Embryonic facial prominence (tissue), 1 donor: ENCODE measurements around the gene DIS3L2.

Experiments used
- DNase-seq: peaks from one replicate; pipeline ENCODE4 v3.0.0-alpha.2; 2016; ENCODE audit errors: extremely low spot score

Gene DIS3L2

GRCh38 chr2:231955758-231956472 is 5.6 kb upstream of the DIS3L2 start:
- DNase-seq, result no peak

GRCh38 chr2:231957913-231958763 is 3.4 kb upstream of the DIS3L2 start:
- no peak for DNase-seq

GRCh38 chr2:231960810-231961348 is 634 bp upstream of the DIS3L2 start:
- no peak for DNase-seq

GRCh38 chr2:231965102-231965501 is 3.6 kb downstream of the DIS3L2 start:
- DNase-seq, result no peak

GRCh38 chr2:231966886-231967285 is 5.4 kb downstream of the DIS3L2 start:
- DNase-seq, result no peak

- DNase-seq, result no peak
Measured at GRCh38 chr2:231968820-231969219, 7.3 kb downstream of the DIS3L2 start.

GRCh38 chr2:231970461-231970860 is 8.9 kb downstream of the DIS3L2 start:
- no peak for DNase-seq

GRCh38 chr2:231975001-231975400 is 13.5 kb downstream of the DIS3L2 start:
- no peak for DNase-seq

- DNase-seq, result no peak
Measured at GRCh38 chr2:231977430-231977829, 15.9 kb downstream of the DIS3L2 start.

- no peak for DNase-seq
Measured at GRCh38 chr2:231984992-231985391, 23.5 kb downstream of the DIS3L2 start.

- DNase-seq, result no peak
Measured at GRCh38 chr2:231985823-231986261, 24.3 kb downstream of the DIS3L2 start.

GRCh38 chr2:231987124-231987727 is 25.7 kb downstream of the DIS3L2 start:
- peak; percentile 22 for DNase-seq

GRCh38 chr2:231988179-231988866 is 26.8 kb downstream of the DIS3L2 start:
- DNase-seq, result no peak

GRCh38 chr2:231991664-231992063 is 30.2 kb downstream of the DIS3L2 start:
- DNase-seq, result no peak

- no peak for DNase-seq
Measured at GRCh38 chr2:231992888-231993287, 31.4 kb downstream of the DIS3L2 start.

- no peak for DNase-seq
Measured at GRCh38 chr2:231996797-231997540, 35.5 kb downstream of the DIS3L2 start.

GRCh38 chr2:231998046-231998445 is 36.5 kb downstream of the DIS3L2 start:
- DNase-seq, result no peak

- DNase-seq, result no peak
Measured at GRCh38 chr2:232000439-232000838, 38.9 kb downstream of the DIS3L2 start.

GRCh38 chr2:232001073-232001472 is 39.6 kb downstream of the DIS3L2 start:
- DNase-seq, result no peak

GRCh38 chr2:232006253-232006652 is 44.7 kb downstream of the DIS3L2 start:
- no peak for DNase-seq
